ENCODE measurements around the gene SAC3D1.

DNA sequence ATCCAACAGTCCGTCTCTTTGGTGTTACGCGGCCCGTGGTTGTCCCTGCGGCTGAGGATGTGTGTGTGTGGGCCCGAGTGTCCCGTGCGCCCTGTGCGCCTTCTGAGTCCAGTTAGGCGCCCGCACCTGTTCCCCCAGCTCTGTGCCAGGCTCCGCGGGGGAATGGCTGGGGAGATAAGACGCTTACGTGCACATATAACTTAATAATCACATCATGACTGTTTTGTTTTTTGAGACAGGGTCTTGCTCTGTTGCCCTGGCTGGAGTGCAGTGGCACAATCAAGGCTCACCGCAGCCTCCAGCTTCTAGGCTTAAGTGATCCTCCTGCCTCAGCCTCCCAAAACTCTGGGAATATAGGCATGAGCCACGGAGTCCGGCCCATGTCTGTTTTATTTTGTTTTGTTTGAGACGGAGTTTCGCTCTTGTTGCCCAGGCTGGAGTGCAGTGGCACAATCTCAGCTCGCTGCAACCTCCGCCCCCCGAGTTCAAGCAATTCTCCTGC lies 26.2 kb upstream of the SAC3D1 start:
- TF ChIP-seq, protein P1, sequence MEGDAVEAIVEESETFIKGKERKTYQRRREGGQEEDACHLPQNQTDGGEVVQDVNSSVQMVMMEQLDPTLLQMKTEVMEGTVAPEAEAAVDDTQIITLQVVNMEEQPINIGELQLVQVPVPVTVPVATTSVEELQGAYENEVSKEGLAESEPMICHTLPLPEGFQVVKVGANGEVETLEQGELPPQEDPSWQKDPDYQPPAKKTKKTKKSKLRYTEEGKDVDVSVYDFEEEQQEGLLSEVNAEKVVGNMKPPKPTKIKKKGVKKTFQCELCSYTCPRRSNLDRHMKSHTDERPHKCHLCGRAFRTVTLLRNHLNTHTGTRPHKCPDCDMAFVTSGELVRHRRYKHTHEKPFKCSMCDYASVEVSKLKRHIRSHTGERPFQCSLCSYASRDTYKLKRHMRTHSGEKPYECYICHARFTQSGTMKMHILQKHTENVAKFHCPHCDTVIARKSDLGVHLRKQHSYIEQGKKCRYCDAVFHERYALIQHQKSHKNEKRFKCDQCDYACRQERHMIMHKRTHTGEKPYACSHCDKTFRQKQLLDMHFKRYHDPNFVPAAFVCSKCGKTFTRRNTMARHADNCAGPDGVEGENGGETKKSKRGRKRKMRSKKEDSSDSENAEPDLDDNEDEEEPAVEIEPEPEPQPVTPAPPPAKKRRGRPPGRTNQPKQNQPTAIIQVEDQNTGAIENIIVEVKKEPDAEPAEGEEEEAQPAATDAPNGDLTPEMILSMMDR (IDR thresholded peaks at IDR 0.05): no peak
- TF ChIP-seq POLR2A (IDR thresholded peaks at IDR 0.05): no peak

Data from adrenal gland (tissue), 5 donors.